HG03354 (cell line): ENCODE data around the gene ACYP2.
"Not testable (repeated sequence)": the region's sequence is repeated elsewhere in the genome, so short reads cannot be mapped to it uniquely, and the experiment has no call there.

Experiments used
- ATAC-seq: cut with Tn5 transposase; IDR thresholded peaks from one replicate; pipeline ENCODE4 v1.9.1; 2021; ENCODE audit warnings: mild to moderate bottlenecking; ENCODE audit not compliant: unreplicated experiment, poor library complexity, severe bottlenecking

ACYP2 gene

GRCh38 chr2:54303631-54304030 lies 188.2 kb downstream of the ACYP2 start:
- ATAC-seq, result no peak

- no peak for ATAC-seq
Observed at GRCh38 chr2:54306556-54306955, 191.1 kb downstream of the ACYP2 start.

GRCh38 chr2:54308186-54308585 lies 192.8 kb downstream of the ACYP2 start:
- no peak for ATAC-seq

GRCh38 chr2:54308782-54309181 lies 193.4 kb downstream of the ACYP2 start:
- ATAC-seq, result no peak

- no peak for ATAC-seq
Observed at GRCh38 chr2:54310311-54310710, 194.9 kb downstream of the ACYP2 start.

- no peak for ATAC-seq
Observed at GRCh38 chr2:54310961-54311360, 195.5 kb downstream of the ACYP2 start.

- ATAC-seq, result no peak
Observed at GRCh38 chr2:54313147-54313546, 197.7 kb downstream of the ACYP2 start.

- no peak for ATAC-seq
Observed at GRCh38 chr2:54317973-54318372, 202.6 kb downstream of the ACYP2 start.

- no peak for ATAC-seq
Observed at GRCh38 chr2:54318821-54319220, 203.4 kb downstream of the ACYP2 start.

- ATAC-seq, result no peak
Observed at GRCh38 chr2:54321047-54321446, 205.6 kb downstream of the ACYP2 start.

GRCh38 chr2:54324517-54324916 lies 209.1 kb downstream of the ACYP2 start:
- not testable (repeated sequence) for ATAC-seq

- ATAC-seq, result no peak
Observed at GRCh38 chr2:54325148-54325547, 209.7 kb downstream of the ACYP2 start.

- no peak for ATAC-seq
Observed at GRCh38 chr2:54329482-54330161, 214.2 kb downstream of the ACYP2 start.

- ATAC-seq, result peak; percentile 97
Observed at GRCh38 chr2:54330162-54330925, 214.9 kb downstream of the ACYP2 start.

GRCh38 chr2:54330926-54331835 lies 215.8 kb downstream of the ACYP2 start:
- ATAC-seq, result peak; percentile 56

GRCh38 chr2:54332386-54332785 lies 217.0 kb downstream of the ACYP2 start:
- no peak for ATAC-seq

- no peak for ATAC-seq
Observed at GRCh38 chr2:54336136-54336976, 220.9 kb downstream of the ACYP2 start.

GRCh38 chr2:54336977-54337255 lies 221.5 kb downstream of the ACYP2 start:
- no peak for ATAC-seq

GRCh38 chr2:54341656-54342055 lies 226.2 kb downstream of the ACYP2 start:
- ATAC-seq, result no peak

- ATAC-seq, result no peak
Observed at GRCh38 chr2:54342603-54343002, 227.2 kb downstream of the ACYP2 start.
